Panc1 (cell line): ENCODE data around the gene ZNF500. TPM values are rescaled to one million over a fixed set of nuclear protein-coding genes. Genes with fewer than 3 reads are reported as not detected.

ENCODE experiments used
- ATAC-seq: fragments of 200-7000 bp; cut with Tn5 transposase; 2 replicates; pipeline ENCODE4 v1.9.1; 2020; ENCODE audit warnings: mild to moderate bottlenecking, moderate library complexity
- BruUV-seq: library from RNA; stranded (reverse); fragments of 400-500 nt; replicated peaks from 2 replicates; lab custom pipeline; 2021; lab: Mats Ljungman, UMichigan
- CTCF ChIA-PET: fragments of 300-600 bp; sonication (Branson Sonifier 250); formaldehyde crosslinking; loops from one replicate; lab custom pipeline; 2022; ENCODE audit warnings: antibody characterized with exemption; lab: Charles Lee
- POLR2A ChIA-PET: fragments of 300-600 bp; sonication (Branson Sonifier 250); formaldehyde crosslinking; loops from one replicate; lab custom pipeline; 2022; ENCODE audit warnings: antibody characterized with exemption; lab: Charles Lee
- DNase-seq: peaks from one replicate; pipeline ENCODE4 v3.0.0-alpha.2; 2010; ENCODE audit warnings: low read depth, low spot score
- H3K27ac ChIP-seq: 2 replicates; pipeline ENCODE4 v1.5.1; 2011; ENCODE audit warnings: mild to moderate bottlenecking, low read length, inconsistent platforms
- H3K27me3 ChIP-seq: fragments of 200-500 bp; sonication (Bioruptor generic); 2 replicates; pipeline ENCODE4 v1.6.0; 2014; ENCODE audit warnings: low read length, inconsistent platforms; ENCODE audit not compliant: control insufficient read depth, insufficient read depth
- H3K36me3 ChIP-seq: fragments of 200-500 bp; sonication (Bioruptor generic); 2 replicates; pipeline ENCODE4 v1.5.1; 2014; ENCODE audit warnings: inconsistent platforms, mild to moderate bottlenecking, low read length, moderate library complexity; ENCODE audit not compliant: control insufficient read depth, insufficient read depth
- H3K4me1 ChIP-seq: 2 replicates; pipeline ENCODE4 v1.5.1; 2011; ENCODE audit warnings: inconsistent platforms, mild to moderate bottlenecking, low read length, moderate library complexity; ENCODE audit not compliant: control insufficient read depth, insufficient read depth
- H3K4me3 ChIP-seq, 2 experiments: 2 replicates each; pipeline ENCODE4 v1.5.1; 2011 to 2012; ENCODE audit warnings: low read depth in 2 of 2, low read length in 2 of 2, mild to moderate bottlenecking in 2 of 2, inconsistent platforms in 1 of 2, moderate library complexity in 1 of 2
- H3K9me3 ChIP-seq: fragments of 200-500 bp; sonication (Bioruptor generic); 2 replicates; pipeline ENCODE4 v1.5.1; 2014; ENCODE audit warnings: low read depth, mild to moderate bottlenecking, inconsistent platforms, low read length, moderate library complexity; ENCODE audit not compliant: control insufficient read depth, insufficient read depth
- CTCF ChIP-seq: fragments of 450-650 bp; IDR thresholded peaks from 2 replicates; pipeline ENCODE4 v1.5.1; 2017; ENCODE audit warnings: mild to moderate bottlenecking
- POLR2AphosphoS5 ChIP-seq: IDR thresholded peaks from 2 replicates; pipeline ENCODE4 v1.6.1; 2012; ENCODE audit warnings: mild to moderate bottlenecking, low read depth, low read length, moderate library complexity
- REST ChIP-seq, 2 experiments: IDR thresholded peaks; 2 replicates each; pipeline ENCODE4 v1.6.1; 2011 to 2012; ENCODE audit warnings: low read depth in 2 of 2, control low read depth in 1 of 2, low read length in 1 of 2, mild to moderate bottlenecking in 1 of 2, moderate library complexity in 1 of 2; ENCODE audit not compliant: insufficient read depth in 1 of 2
- SIN3A ChIP-seq: IDR thresholded peaks from 2 replicates; pipeline ENCODE4 v1.6.1; 2012; ENCODE audit warnings: low read depth, mild to moderate bottlenecking, low read length, moderate library complexity, borderline replicate concordance; ENCODE audit not compliant: insufficient read depth
- TCF7L2 ChIP-seq: IDR thresholded peaks from 2 replicates; pipeline ENCODE4 v1.6.1; 2011; ENCODE audit warnings: mild to moderate bottlenecking, low read depth, low read length, inconsistent platforms
- in situ Hi-C: cut with HindIII; loops from 2 replicates; pipeline ENCODE4 v1.10.0; 2016; ENCODE audit warnings: low sequenced_read_pairs, low pct_unique_long_range_greater_than_20kb
- intact Hi-C: fragments of 100-400 bp; cut with micrococcal nuclease; formaldehyde crosslinking; loops from one replicate; pipeline ENCODE4 v1.10.0; 2022; ENCODE audit not compliant: unreplicated experiment
- total RNA-seq: library from RNA; stranded (reverse); gene quantifications from one replicate; pipeline ENCODE4 v1.2.1, GENCODE V29; 2021; ENCODE audit not compliant: unreplicated experiment

The ZNF500 gene
- total RNA-seq, 1 experiment from 2014 or later, result 25.8 TPM

- Histone ChIP-seq H3K9me3 (no peaks in the 10 kb centered on the region), H3K4me3 (no peak overlapping the region), H3K36me3 (no peaks in the 10 kb centered on the region), H3K27me3 (no peaks in the 10 kb centered on the region), H3K27ac (no peak overlapping the region), H3K4me1 (peaks cover 8% of the 10 kb centered on the region; the same call in 1 of the 2 replicates)
- ChIA-PET CTCF (no interaction called here), POLR2A (no interaction called here)
- no peak for ATAC-seq
- BruUV-seq, result no TSS peak
- in situ Hi-C loops (no loop called here), intact Hi-C loops (no loop called here)
- TF ChIP-seq CTCF, result no peak
- TF ChIP-seq POLR2AphosphoS5, result no peak
- no peak for TF ChIP-seq TCF7L2
- TF ChIP-seq REST (IDR thresholded peaks at IDR 0.05; ENCODE audit: insufficient read depth in 1 of 2, low read depth in 2 of 2, low read length in 1 of 2), result no peak
- TF ChIP-seq SIN3A, result no peak
- no peak for DNase-seq
These were observed 23.9 kb upstream of the ZNF500 start for GRCh38 chr16:4790871-4791270.

GRCh38 chr16:4790261-4790660 is 23.3 kb upstream of the ZNF500 start:
- ChIA-PET CTCF (no interaction called here), POLR2A (no interaction called here)
- no peak for ATAC-seq
- TF ChIP-seq CTCF (no peak), SIN3A (no peak), REST (IDR thresholded peaks at IDR 0.05; ENCODE audit: insufficient read depth in 1 of 2, low read depth in 2 of 2, low read length in 1 of 2) (no peak), TCF7L2 (no peak), POLR2AphosphoS5 (no peak)
- no peak overlapping the region for H3K27ac ChIP-seq
- in situ Hi-C loops, result no loop called here
- H3K4me1 ChIP-seq, result peaks cover 8% of the 10 kb centered on the region; the same call in 1 of the 2 replicates
- H3K27me3 ChIP-seq, result no peaks in the 10 kb centered on the region
- H3K9me3 ChIP-seq, result no peaks in the 10 kb centered on the region
- no peak overlapping the region for H3K4me3 ChIP-seq
- no peak for DNase-seq
- BruUV-seq, result no TSS peak
- H3K36me3 ChIP-seq, result no peaks in the 10 kb centered on the region
- intact Hi-C loops, result no loop called here
